HepG2 (cell line): ENCODE results near the gene ACTG2. TPM values are rescaled to one million over a fixed set of nuclear protein-coding genes. Genes with fewer than 3 reads are reported as not detected.

Experiments
- ATAC-seq: fragments of 200-7000 bp; cut with Tn5 transposase; 3 replicates; pipeline ENCODE4 v1.9.1; 2020; ENCODE audit warnings: mild to moderate bottlenecking, moderate library complexity
- BruUV-seq: library from RNA; stranded (reverse); fragments of 400-500 nt; replicated peaks from 2 replicates; lab custom pipeline; 2021; lab: Mats Ljungman, UMichigan
- CTCF ChIA-PET: fragments of 300-600 bp; formaldehyde crosslinking; extraction: SDS; loops from one replicate; lab custom pipeline; 2021; ENCODE audit warnings: low total read pairs, inconsistent platforms, low intra/inter-chr PET ratio; lab: Yijun Ruan, JAX
- POLR2A ChIA-PET: fragments of 350-600 bp; sonication (Branson Sonifier 250); formaldehyde crosslinking; loops from one replicate; lab custom pipeline; 2020; ENCODE audit warnings: antibody characterized with exemption, inconsistent platforms; lab: Yijun Ruan, JAX
- DNase-seq: peaks from one replicate; pipeline ENCODE4 v3.0.0-alpha.2; 2015; ENCODE audit warnings: low spot score
- FAIRE-seq: peaks from 3 replicates; lab custom pipeline; 2011; peaks lifted over from hg19 to GRCh38; lab: Jason Lieb, UNC
- H2AFZ ChIP-seq: one replicate; pipeline ENCODE4 v1.6.1; 2011; ENCODE audit warnings: low read length, inconsistent platforms
- H3K27ac ChIP-seq: fragments of 300-600 bp; 3 replicates; pipeline ENCODE4 v1.8.0; 2011; ENCODE audit warnings: mixed run types, mild to moderate bottlenecking, mixed read lengths, low read length, inconsistent platforms; ENCODE audit not compliant: insufficient read depth; ENCODE audit errors: extremely low read length
- H3K27me3 ChIP-seq, 2 experiments: fragments of 200-600 bp in 1 of 2; 2 replicates in 1 of 2; 3 replicates in 1 of 2; pipeline versions ENCODE4 v1.6.0 to v1.8.0; 2011; ENCODE audit warnings: low read length in 2 of 2, mild to moderate bottlenecking in 2 of 2, moderate library complexity in 2 of 2, inconsistent platforms in 1 of 2; ENCODE audit not compliant: insufficient read depth in 2 of 2, control insufficient read depth in 1 of 2
- H3K36me3 ChIP-seq, 2 experiments: fragments of 200-600 bp in 1 of 2; replicated peaks in 1 of 2; 2 replicates in 1 of 2; 3 replicates in 1 of 2; pipeline versions ENCODE4 v1.5.1 to v1.8.0; 2011; ENCODE audit warnings: low read length in 2 of 2, inconsistent platforms in 1 of 2; ENCODE audit not compliant: insufficient read depth in 2 of 2, control insufficient read depth in 1 of 2
- H3K4me1 ChIP-seq: 2 replicates; pipeline ENCODE4 v1.5.1; 2012; ENCODE audit warnings: low read length, inconsistent platforms; ENCODE audit not compliant: insufficient read depth
- H3K4me2 ChIP-seq: 2 replicates; pipeline ENCODE4 v1.6.0; 2011; ENCODE audit warnings: low read depth, low read length, inconsistent platforms
- H3K4me3 ChIP-seq, 3 experiments: fragments of 200-600 bp in 1 of 3; sonication (generic), shearing (Covaris generic) in 1 of 3; replicated peaks in 1 of 3; 2 replicates each; pipeline ENCODE4 v1.5.1; 2011 to 2016; ENCODE audit warnings: low read length in 3 of 3, inconsistent platforms in 2 of 3, low read depth in 2 of 3, mild to moderate bottlenecking in 2 of 3, control low read depth in 1 of 3, mixed read lengths in 1 of 3; ENCODE audit not compliant: insufficient read depth in 1 of 3
- H3K79me2 ChIP-seq: one replicate; pipeline ENCODE4 v1.6.1; 2011; ENCODE audit warnings: low read length, inconsistent platforms; ENCODE audit not compliant: insufficient read depth
- H3K9ac ChIP-seq: 2 replicates; pipeline ENCODE4 v1.6.0; 2011; ENCODE audit warnings: mild to moderate bottlenecking, low read depth, low read length, inconsistent platforms; ENCODE audit not compliant: insufficient read depth
- H3K9me3 ChIP-seq: 2 replicates; pipeline ENCODE4 v1.5.1; 2012; ENCODE audit warnings: mild to moderate bottlenecking, low read length
- H4K20me1 ChIP-seq: 2 replicates; pipeline ENCODE4 v1.6.0; 2011; ENCODE audit warnings: inconsistent platforms, mild to moderate bottlenecking, low read length, moderate library complexity; ENCODE audit not compliant: insufficient read depth
- AKNA ChIP-seq: sonication (generic); formaldehyde crosslinking; IDR thresholded peaks from 2 replicates; pipeline ENCODE4 v1.4.0; 2020; ENCODE audit warnings: missing genetic modification reagents, borderline replicate concordance
- ATM ChIP-seq: fragments of 450-650 bp; IDR thresholded peaks from 2 replicates; pipeline ENCODE4 v1.7.1; 2017; ENCODE audit warnings: mild to moderate bottlenecking, borderline replicate concordance
- FOSL1 ChIP-seq: sonication (generic); formaldehyde crosslinking; IDR thresholded peaks from 2 replicates; pipeline ENCODE4 v1.9.0; 2021; ENCODE audit warnings: missing genetic modification reagents, borderline replicate concordance
- HNRNPLL ChIP-seq: fragments of 200-400 bp; formaldehyde crosslinking; IDR thresholded peaks from 2 replicates; pipeline ENCODE4 v1.6.1; 2017; ENCODE audit warnings: mild to moderate bottlenecking, low read depth, low read length; ENCODE audit not compliant: poor library complexity, severe bottlenecking
- MTF1 ChIP-seq: sonication (generic); formaldehyde crosslinking; IDR thresholded peaks from 2 replicates; pipeline ENCODE4 v1.5.0; 2020; ENCODE audit warnings: missing genetic modification reagents
- NFE2L2 ChIP-seq: fragments of 150-350 bp; IDR thresholded peaks from 2 replicates; pipeline ENCODE4 v1.6.1; 2014; ENCODE audit warnings: low read length
- POGZ ChIP-seq: sonication (generic); formaldehyde crosslinking; IDR thresholded peaks from 2 replicates; pipeline ENCODE4 v1.4.0; 2020; ENCODE audit warnings: mild to moderate bottlenecking, missing genetic modification reagents
- SRSF9 ChIP-seq: fragments of 200-400 bp; formaldehyde crosslinking; IDR thresholded peaks from 2 replicates; pipeline ENCODE4 v1.6.1; 2018; ENCODE audit warnings: borderline replicate concordance, mild to moderate bottlenecking, low read depth, low read length; ENCODE audit not compliant: insufficient read depth, poor library complexity, severe bottlenecking
- XRCC5 ChIP-seq: fragments of 200-400 bp; formaldehyde crosslinking; optimal IDR thresholded peaks from 2 replicates; pipeline ENCODE3; 2017; ENCODE audit warnings: mild to moderate bottlenecking, low read length
- ZC3H4 ChIP-seq: sonication (generic); formaldehyde crosslinking; IDR thresholded peaks from 2 replicates; pipeline ENCODE4 v1.4.0; 2020; ENCODE audit warnings: missing genetic modification reagents, borderline replicate concordance
- ZNF331 ChIP-seq: sonication (generic); formaldehyde crosslinking; IDR thresholded peaks from 2 replicates; pipeline ENCODE4 v1.4.0; 2020; ENCODE audit warnings: missing genetic modification reagents
- ZNF547 ChIP-seq: sonication (generic); formaldehyde crosslinking; IDR thresholded peaks from 2 replicates; pipeline ENCODE4 v1.5.1; 2020; ENCODE audit warnings: mild to moderate bottlenecking, missing genetic modification reagents
- ZNF768 ChIP-seq: sonication (generic); formaldehyde crosslinking; IDR thresholded peaks from 2 replicates; pipeline ENCODE4 v1.4.0; 2020; ENCODE audit warnings: missing genetic modification reagents
- ZNF790 ChIP-seq: sonication (generic); formaldehyde crosslinking; IDR thresholded peaks from 2 replicates; pipeline ENCODE4 v1.8.0; 2022; ENCODE audit warnings: missing genetic modification reagents, mild to moderate bottlenecking, borderline replicate concordance
- WGBS: methylation state at CpG from one replicate; pipeline ENCODE4 v1.1.6; 2017; ENCODE audit warnings: low lambda C conversion rate; 5-methylcytosine and 5-hydroxymethylcytosine counted together
- in situ Hi-C: cut with HindIII; loops from 2 replicates; pipeline ENCODE4 v1.10.0; 2017; ENCODE audit warnings: low pct_unique_long_range_greater_than_20kb; ENCODE audit not compliant: extremely low pct_ligation_motif_present
- intact Hi-C: fragments of 100-400 bp; cut with micrococcal nuclease; formaldehyde crosslinking; loops from one replicate; pipeline ENCODE4 v1.10.0; 2022; ENCODE audit not compliant: unreplicated experiment
- polyA plus RNA-seq, 8 experiments: library from polyadenylated mRNA; depleted of rRNA in 3 of 8; stranded (reverse) in 7 of 8; unstranded in 1 of 8; fragments of >200 nt; fragmentation: Illumina TruSeq in 4 of 8; extraction: Trizol in 4 of 8; gene quantifications; 2 replicates each; pipeline versions ENCODE4 v1.2.1 to v1.2.3, GENCODE V29; 2011 to 2016; ENCODE audit warnings: low read depth in 4 of 8, missing spikeins in 1 of 8, mixed read lengths in 1 of 8; ENCODE audit not compliant: insufficient read depth in 1 of 8
- total RNA-seq, 5 experiments: library from RNA; depleted of rRNA; stranded (reverse); fragments of >200 nt; fragmentation: Illumina TruSeq; extraction: Trizol; gene quantifications; 2 replicates each; pipeline ENCODE4 v1.2.3, GENCODE V29; 2016; ENCODE audit warnings: low read depth in 1 of 5
- TF ChIP-seq, protein P1 (sequence below), 2 experiments: sonication (generic) in 1 of 2; formaldehyde crosslinking in 1 of 2; IDR thresholded peaks; 2 replicates each; pipeline versions ENCODE4 v1.6.1 to v1.9.0; 2014 to 2022; ENCODE audit warnings: antibody characterized with exemption in 1 of 2, borderline replicate concordance in 1 of 2, inconsistent platforms in 1 of 2, low read depth in 1 of 2, missing genetic modification reagents in 1 of 2

The ACTG2 gene
- total and polyA plus RNA-seq, 2 of the 13 experiments (the other 11 are each of a cell fraction or from before 2014, with no cell fraction given): 0.13 TPM; not detected in 1

DNA sequence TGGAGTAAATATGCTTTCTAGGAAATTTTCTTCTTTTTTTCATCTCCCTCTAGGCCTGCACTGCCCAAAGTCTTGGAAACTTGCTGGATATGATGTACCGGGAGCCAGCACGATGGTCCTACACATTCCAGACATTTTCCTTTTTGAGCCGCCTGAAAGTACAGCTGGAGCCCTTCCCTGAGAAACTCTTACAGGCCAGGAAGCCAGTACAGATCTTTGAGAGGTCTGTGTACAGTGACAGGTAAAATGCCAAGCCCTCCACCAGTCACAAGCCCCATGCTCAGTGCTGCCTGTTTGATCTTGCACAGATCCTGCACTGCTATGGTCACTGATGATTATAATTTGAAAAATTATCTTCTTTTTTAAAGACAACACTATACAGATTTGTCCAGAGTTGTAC is 53.9 kb downstream of the ACTG2 start:
- no TSS peak for BruUV-seq
- no peaks in the 10 kb centered on the region for H3K4me1 ChIP-seq
- FAIRE-seq (no peak), DNase-seq (no peak), ATAC-seq (no peak)
- H3K4me2 ChIP-seq: no peak overlapping the region
- 95% methylated on average over 3 of the region's 3 CpGs for WGBS
- no peak overlapping the region for H3K4me3 ChIP-seq
- in situ Hi-C loops: no loop called here
- H3K9me3 ChIP-seq: no peaks in the 10 kb centered on the region
- H4K20me1 ChIP-seq: peaks cover 2% of the 10 kb centered on the region; the same call in 1 of the 2 replicates
- H3K27ac ChIP-seq: no peak overlapping the region
- H3K27me3 ChIP-seq: no peaks in the 10 kb centered on the region
- peaks cover 21% of the 10 kb centered on the region for H3K79me2 ChIP-seq
- peaks cover 45 to 90% of the 10 kb centered on the region in 2 experiments for H3K36me3 ChIP-seq
- ChIA-PET POLR2A (no interaction called here), CTCF (no interaction called here)
- intact Hi-C loops: no loop called here
- no peak overlapping the region for H3K9ac ChIP-seq
- no peak overlapping the region for H2AFZ ChIP-seq
- TF ChIP-seq, protein P1, sequence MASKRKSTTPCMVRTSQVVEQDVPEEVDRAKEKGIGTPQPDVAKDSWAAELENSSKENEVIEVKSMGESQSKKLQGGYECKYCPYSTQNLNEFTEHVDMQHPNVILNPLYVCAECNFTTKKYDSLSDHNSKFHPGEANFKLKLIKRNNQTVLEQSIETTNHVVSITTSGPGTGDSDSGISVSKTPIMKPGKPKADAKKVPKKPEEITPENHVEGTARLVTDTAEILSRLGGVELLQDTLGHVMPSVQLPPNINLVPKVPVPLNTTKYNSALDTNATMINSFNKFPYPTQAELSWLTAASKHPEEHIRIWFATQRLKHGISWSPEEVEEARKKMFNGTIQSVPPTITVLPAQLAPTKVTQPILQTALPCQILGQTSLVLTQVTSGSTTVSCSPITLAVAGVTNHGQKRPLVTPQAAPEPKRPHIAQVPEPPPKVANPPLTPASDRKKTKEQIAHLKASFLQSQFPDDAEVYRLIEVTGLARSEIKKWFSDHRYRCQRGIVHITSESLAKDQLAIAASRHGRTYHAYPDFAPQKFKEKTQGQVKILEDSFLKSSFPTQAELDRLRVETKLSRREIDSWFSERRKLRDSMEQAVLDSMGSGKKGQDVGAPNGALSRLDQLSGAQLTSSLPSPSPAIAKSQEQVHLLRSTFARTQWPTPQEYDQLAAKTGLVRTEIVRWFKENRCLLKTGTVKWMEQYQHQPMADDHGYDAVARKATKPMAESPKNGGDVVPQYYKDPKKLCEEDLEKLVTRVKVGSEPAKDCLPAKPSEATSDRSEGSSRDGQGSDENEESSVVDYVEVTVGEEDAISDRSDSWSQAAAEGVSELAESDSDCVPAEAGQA (IDR thresholded peaks at IDR 0.05; ENCODE audit: low read depth): no peak
- TF ChIP-seq, protein P1 (CRISPR knock-in tag; IDR thresholded peaks at IDR 0.05; ENCODE audit: borderline replicate concordance): no peak
- TF ChIP-seq HNRNPLL: no peak
- no peak for TF ChIP-seq SRSF9
- TF ChIP-seq AKNA: no peak
- TF ChIP-seq POGZ (CRISPR knock-in tag): no peak
- TF ChIP-seq ZNF331 (CRISPR knock-in tag): no peak
- TF ChIP-seq MTF1 (CRISPR knock-in tag): no peak
- TF ChIP-seq FOSL1: no peak
- TF ChIP-seq ZC3H4 (CRISPR knock-in tag): no peak
- no peak for TF ChIP-seq XRCC5
- no peak for TF ChIP-seq ZNF768 (CRISPR knock-in tag)
- TF ChIP-seq ZNF790 (CRISPR knock-in tag): no peak
- TF ChIP-seq ZNF547 (CRISPR knock-in tag): no peak
- TF ChIP-seq NFE2L2: no peak
- TF ChIP-seq ATM: no peak
